DOHH2 (cell line): ENCODE results near the gene CTSZ.

Source experiments
- EZH2phosphoT487 ChIP-seq: fragments of 200-600 bp; sonication (generic); IDR thresholded peaks from 2 replicates; pipeline ENCODE4 v1.6.1; 2017; ENCODE audit warnings: borderline replicate concordance, mild to moderate bottlenecking, antibody characterized with exemption, low read length, moderate library complexity, mixed read lengths
- TF ChIP-seq, protein P1 (sequence below): fragments of 200-600 bp; sonication (generic); IDR thresholded peaks from one replicate; pipeline ENCODE4 v1.5.1; 2014; ENCODE audit warnings: antibody characterized with exemption, mild to moderate bottlenecking, low read depth, low read length; ENCODE audit not compliant: poor library complexity, severe bottlenecking

DNA sequence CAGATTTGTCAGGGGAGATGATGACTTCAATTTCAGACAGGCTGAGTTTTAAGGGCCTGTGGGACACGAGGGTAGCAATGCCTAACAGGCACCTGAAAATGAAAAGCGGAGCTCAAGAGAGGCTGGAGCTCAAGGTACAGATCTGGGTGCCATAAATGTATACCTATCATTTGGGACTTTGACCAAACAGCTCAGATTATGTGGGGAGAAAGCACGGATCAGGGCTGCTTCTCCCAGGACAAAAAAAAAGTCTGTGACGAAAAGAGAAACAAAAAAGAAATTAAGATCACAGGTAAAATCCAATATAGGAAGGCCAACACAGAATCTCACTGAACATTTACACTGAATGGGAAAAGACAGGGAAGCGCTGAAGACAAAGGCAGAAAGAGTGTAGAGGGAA lies 33.6 kb upstream of the CTSZ start:
- TF ChIP-seq, protein P1, sequence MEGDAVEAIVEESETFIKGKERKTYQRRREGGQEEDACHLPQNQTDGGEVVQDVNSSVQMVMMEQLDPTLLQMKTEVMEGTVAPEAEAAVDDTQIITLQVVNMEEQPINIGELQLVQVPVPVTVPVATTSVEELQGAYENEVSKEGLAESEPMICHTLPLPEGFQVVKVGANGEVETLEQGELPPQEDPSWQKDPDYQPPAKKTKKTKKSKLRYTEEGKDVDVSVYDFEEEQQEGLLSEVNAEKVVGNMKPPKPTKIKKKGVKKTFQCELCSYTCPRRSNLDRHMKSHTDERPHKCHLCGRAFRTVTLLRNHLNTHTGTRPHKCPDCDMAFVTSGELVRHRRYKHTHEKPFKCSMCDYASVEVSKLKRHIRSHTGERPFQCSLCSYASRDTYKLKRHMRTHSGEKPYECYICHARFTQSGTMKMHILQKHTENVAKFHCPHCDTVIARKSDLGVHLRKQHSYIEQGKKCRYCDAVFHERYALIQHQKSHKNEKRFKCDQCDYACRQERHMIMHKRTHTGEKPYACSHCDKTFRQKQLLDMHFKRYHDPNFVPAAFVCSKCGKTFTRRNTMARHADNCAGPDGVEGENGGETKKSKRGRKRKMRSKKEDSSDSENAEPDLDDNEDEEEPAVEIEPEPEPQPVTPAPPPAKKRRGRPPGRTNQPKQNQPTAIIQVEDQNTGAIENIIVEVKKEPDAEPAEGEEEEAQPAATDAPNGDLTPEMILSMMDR = no peak
- TF ChIP-seq EZH2phosphoT487 = no peak
